ENCODE data around the gene KMO. TPM values are rescaled to one million over a fixed set of nuclear protein-coding genes. Genes with fewer than 3 reads are reported as not detected.

The KMO gene
- total and polyA plus RNA-seq, 4 donors: 10.2 to 37.3 (median 19.6) TPM

DNA sequence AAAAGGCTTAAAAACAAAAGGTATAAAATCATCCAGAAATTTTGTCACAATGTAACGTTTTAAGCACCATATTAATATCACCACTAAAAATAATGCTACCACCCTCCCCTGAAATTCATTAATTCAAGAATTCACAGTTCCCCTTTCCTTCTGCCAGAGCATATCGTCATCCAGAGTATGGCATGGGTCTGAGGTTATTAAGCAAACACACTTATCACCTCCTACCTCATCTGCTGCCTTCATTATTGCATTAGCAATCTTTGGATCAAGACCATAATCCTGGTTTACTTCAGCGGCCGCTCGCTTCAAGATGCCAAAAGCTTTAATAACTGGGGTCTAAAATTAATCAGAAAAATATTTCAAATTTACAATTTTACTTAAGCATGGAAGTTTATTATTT is 18.8 kb upstream of the KMO start:
- TF ChIP-seq GABPA (IDR thresholded peaks at IDR 0.05 in 1 of 2, conservative IDR thresholded peaks at IDR 0.05 in 1 of 2) (no peak), RXRA (IDR thresholded peaks at IDR 0.05) (no peak), TAF1 (conservative IDR thresholded peaks at IDR 0.05) (no peak), HNF4A (conservative IDR thresholded peaks at IDR 0.05) (no peak), EGR1 (IDR thresholded peaks at IDR 0.05; ENCODE audit: low read depth in 2 of 2) (no peak), RAD21 (IDR thresholded peaks at IDR 0.05) (no peak), JUND (IDR thresholded peaks at IDR 0.05) (no peak), HNF4G (IDR thresholded peaks at IDR 0.05) (no peak), FOXA1 (IDR thresholded peaks at IDR 0.05) (no peak), FOXA2 (IDR thresholded peaks at IDR 0.05) (no peak), YY1 (IDR thresholded peaks at IDR 0.05) (no peak), SP1 (IDR thresholded peaks at IDR 0.05) (no peak), NR2F2 (IDR thresholded peaks at IDR 0.05) (no peak)
- TF ChIP-seq, protein P1, sequence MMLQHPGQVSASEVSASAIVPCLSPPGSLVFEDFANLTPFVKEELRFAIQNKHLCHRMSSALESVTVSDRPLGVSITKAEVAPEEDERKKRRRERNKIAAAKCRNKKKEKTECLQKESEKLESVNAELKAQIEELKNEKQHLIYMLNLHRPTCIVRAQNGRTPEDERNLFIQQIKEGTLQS (IDR thresholded peaks at IDR 0.05): no peak
- TF ChIP-seq, protein P2, sequence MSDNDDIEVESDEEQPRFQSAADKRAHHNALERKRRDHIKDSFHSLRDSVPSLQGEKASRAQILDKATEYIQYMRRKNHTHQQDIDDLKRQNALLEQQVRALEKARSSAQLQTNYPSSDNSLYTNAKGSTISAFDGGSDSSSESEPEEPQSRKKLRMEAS (IDR thresholded peaks at IDR 0.05): no peak
- TF ChIP-seq, protein P3, sequence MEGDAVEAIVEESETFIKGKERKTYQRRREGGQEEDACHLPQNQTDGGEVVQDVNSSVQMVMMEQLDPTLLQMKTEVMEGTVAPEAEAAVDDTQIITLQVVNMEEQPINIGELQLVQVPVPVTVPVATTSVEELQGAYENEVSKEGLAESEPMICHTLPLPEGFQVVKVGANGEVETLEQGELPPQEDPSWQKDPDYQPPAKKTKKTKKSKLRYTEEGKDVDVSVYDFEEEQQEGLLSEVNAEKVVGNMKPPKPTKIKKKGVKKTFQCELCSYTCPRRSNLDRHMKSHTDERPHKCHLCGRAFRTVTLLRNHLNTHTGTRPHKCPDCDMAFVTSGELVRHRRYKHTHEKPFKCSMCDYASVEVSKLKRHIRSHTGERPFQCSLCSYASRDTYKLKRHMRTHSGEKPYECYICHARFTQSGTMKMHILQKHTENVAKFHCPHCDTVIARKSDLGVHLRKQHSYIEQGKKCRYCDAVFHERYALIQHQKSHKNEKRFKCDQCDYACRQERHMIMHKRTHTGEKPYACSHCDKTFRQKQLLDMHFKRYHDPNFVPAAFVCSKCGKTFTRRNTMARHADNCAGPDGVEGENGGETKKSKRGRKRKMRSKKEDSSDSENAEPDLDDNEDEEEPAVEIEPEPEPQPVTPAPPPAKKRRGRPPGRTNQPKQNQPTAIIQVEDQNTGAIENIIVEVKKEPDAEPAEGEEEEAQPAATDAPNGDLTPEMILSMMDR (IDR thresholded peaks at IDR 0.05; ENCODE audit: low read depth, low read length, missing input control): no peak
- TF ChIP-seq, protein P4, sequence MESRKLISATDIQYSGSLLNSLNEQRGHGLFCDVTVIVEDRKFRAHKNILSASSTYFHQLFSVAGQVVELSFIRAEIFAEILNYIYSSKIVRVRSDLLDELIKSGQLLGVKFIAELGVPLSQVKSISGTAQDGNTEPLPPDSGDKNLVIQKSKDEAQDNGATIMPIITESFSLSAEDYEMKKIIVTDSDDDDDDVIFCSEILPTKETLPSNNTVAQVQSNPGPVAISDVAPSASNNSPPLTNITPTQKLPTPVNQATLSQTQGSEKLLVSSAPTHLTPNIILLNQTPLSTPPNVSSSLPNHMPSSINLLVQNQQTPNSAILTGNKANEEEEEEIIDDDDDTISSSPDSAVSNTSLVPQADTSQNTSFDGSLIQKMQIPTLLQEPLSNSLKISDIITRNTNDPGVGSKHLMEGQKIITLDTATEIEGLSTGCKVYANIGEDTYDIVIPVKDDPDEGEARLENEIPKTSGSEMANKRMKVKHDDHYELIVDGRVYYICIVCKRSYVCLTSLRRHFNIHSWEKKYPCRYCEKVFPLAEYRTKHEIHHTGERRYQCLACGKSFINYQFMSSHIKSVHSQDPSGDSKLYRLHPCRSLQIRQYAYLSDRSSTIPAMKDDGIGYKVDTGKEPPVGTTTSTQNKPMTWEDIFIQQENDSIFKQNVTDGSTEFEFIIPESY (IDR thresholded peaks at IDR 0.05): no peak
- TF ChIP-seq, protein P5, sequence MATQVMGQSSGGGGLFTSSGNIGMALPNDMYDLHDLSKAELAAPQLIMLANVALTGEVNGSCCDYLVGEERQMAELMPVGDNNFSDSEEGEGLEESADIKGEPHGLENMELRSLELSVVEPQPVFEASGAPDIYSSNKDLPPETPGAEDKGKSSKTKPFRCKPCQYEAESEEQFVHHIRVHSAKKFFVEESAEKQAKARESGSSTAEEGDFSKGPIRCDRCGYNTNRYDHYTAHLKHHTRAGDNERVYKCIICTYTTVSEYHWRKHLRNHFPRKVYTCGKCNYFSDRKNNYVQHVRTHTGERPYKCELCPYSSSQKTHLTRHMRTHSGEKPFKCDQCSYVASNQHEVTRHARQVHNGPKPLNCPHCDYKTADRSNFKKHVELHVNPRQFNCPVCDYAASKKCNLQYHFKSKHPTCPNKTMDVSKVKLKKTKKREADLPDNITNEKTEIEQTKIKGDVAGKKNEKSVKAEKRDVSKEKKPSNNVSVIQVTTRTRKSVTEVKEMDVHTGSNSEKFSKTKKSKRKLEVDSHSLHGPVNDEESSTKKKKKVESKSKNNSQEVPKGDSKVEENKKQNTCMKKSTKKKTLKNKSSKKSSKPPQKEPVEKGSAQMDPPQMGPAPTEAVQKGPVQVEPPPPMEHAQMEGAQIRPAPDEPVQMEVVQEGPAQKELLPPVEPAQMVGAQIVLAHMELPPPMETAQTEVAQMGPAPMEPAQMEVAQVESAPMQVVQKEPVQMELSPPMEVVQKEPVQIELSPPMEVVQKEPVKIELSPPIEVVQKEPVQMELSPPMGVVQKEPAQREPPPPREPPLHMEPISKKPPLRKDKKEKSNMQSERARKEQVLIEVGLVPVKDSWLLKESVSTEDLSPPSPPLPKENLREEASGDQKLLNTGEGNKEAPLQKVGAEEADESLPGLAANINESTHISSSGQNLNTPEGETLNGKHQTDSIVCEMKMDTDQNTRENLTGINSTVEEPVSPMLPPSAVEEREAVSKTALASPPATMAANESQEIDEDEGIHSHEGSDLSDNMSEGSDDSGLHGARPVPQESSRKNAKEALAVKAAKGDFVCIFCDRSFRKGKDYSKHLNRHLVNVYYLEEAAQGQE (IDR thresholded peaks at IDR 0.05): no peak
- no peaks in the 10 kb centered on the region for H3K27me3 ChIP-seq (ENCODE audit: control insufficient read depth in 4 of 4, insufficient read depth in 4 of 4, low read length in 3 of 4)

More for the DNA sequence above, 18.8 kb upstream of the KMO start:
- Histone ChIP-seq H3K4me3 (ENCODE audit: low read depth in 1 of 3, low read length in 3 of 3) (no peak overlapping the region), H3K4me1 (ENCODE audit: control insufficient read depth in 4 of 4, insufficient read depth in 4 of 4, low read length in 3 of 4) (peaks cover 2 to 27% (median 7%) of the 10 kb centered on the region in 4 donors), H3K27ac (ENCODE audit: low read depth in 1 of 2, low read length in 2 of 2) (no peak overlapping the region), H3K9ac (ENCODE audit: low read depth in 1 of 2, low read length in 2 of 2) (no peak overlapping the region), H3K9me3 (ENCODE audit: control insufficient read depth in 4 of 4, low read length in 3 of 4) (no peaks in the 10 kb centered on the region), H3K36me3 (ENCODE audit: control insufficient read depth in 4 of 4, insufficient read depth in 3 of 4, low read depth in 1 of 4, low read length in 3 of 4) (peaks cover 9 to 54% (median 28%) of the 10 kb centered on the region in 4 donors)
- whole genome bisulfite sequencing: 76% methylated on average over 5 of the region's 5 CpGs
- no peak for DNase-seq (ENCODE audit: low spot score)
